Activated T-helper 1 cell treated with anti-CD3 and anti-CD28 coated beads, Interleukin-2, amount 50 U/mL, for 16 hours (primary cell): ENCODE results near the gene CBFA2T2.
"Not testable (repeated sequence)": the region's sequence is repeated elsewhere in the genome, so short reads cannot be mapped to it uniquely, and the experiment has no call there.

Source experiments
- DNase-seq, 2 donors: peaks; one replicate each; pipeline ENCODE4 v3.0.0-alpha.2; 2020; ENCODE audit warnings: low read depth in 1 of 2, low spot score in 1 of 2

CBFA2T2 gene

GRCh38 chr20:33490023-33490933, at the start of gene CBFA2T2:
CBFA2T2 (plus strand) TSS chr20:33490096; CDS start chr20:33490268, 172 bp downstream.
- no peak for DNase-seq

GRCh38 chr20:33440562-33440961, 49.3 kb upstream of the CBFA2T2 start:
- not testable (repeated sequence) for DNase-seq

DNA sequence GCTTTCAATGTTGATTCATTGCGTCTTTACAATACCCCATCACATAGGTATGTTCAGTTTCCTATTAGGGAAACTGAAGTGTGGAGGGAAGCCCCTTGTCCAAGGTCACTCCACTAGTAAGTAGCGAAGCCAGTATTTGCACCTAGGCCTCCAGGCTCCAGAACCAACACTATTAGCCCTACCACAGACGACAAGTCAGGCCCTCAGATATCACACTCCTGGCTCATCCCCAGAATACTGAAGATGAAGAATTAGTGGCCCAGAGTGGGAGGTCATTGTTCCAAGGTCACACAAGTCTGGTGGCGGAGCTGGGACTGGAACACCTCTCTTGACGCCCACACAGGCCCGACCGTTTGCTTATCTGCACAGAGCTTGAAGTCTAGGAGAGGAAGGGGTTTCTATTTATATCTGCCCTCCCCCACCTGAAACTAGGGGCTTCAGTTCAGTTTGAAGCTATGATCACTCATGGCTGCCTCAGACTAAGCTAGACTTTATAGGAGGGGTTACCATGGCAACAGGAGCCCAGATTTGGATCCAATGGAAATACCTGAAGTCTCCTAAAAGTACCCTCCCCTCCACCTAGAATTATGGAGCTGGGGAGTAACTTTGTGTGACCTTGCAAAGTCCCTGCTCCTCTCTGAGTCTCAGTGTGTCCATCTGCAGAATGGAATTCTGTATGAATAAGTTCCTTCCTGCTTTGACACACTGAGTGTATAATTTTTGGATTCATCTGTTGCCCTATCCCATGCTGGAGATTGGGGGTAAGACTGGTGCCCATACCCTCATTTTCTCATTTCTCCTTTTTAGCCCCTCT, 48.5 kb upstream of the CBFA2T2 start:
- DNase-seq: no peak

DNA sequence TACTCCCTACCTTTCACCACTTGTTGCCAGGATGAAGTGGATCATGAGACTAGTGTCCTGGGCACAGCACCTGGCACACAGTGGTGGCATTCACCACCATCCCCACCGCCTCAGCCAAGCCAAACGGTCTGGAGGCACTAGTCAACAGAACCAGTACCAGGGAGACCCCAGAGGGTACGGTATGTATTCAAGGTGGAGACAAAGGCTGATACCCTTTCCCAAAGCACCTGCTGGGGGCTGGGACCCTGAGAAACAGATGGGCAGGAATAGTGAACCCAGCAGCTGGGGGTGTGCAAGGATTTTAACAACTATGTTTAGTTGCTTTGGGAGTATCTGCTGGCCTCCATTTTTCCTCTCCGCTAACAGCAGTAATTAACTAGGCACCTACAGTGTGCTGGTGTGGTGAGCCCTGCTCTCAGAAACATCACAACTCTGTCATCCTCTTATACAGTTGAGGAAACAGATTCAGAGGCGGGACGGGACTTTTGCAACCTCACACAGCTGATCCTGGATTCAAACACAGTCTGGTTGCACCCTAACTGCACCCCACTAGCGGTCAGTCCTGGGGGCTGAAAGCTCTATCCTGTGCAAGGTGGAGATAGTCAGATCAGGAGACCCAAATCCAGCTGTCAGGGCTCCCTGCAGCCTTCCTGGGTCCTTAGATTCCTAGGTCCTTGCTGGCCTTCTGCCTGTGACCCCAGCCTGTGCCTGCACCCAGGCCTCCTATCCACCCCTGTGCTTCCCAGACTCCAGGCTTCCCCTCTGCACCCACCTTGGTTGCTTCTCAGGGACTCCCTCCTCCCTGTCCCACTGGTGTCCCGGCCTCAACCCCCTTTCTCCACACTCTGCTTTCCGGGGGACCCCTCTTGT, 47.5 kb upstream of the CBFA2T2 start:
- no peak for DNase-seq

- DNase-seq: no peak
These were observed 46.8 kb upstream of the CBFA2T2 start for GRCh38 chr20:33443006-33443511.

GRCh38 chr20:33443512-33444239, 46.2 kb upstream of the CBFA2T2 start, which contains the start of gene SNTA1:
SNTA1 (minus strand) TSS chr20:33443763; CDS start chr20:33443620, 143 bp downstream.
- DNase-seq: peak; percentile 81 to 84

- no peak for DNase-seq
These were observed 44.9 kb upstream of the CBFA2T2 start for GRCh38 chr20:33444797-33445560.

DNA sequence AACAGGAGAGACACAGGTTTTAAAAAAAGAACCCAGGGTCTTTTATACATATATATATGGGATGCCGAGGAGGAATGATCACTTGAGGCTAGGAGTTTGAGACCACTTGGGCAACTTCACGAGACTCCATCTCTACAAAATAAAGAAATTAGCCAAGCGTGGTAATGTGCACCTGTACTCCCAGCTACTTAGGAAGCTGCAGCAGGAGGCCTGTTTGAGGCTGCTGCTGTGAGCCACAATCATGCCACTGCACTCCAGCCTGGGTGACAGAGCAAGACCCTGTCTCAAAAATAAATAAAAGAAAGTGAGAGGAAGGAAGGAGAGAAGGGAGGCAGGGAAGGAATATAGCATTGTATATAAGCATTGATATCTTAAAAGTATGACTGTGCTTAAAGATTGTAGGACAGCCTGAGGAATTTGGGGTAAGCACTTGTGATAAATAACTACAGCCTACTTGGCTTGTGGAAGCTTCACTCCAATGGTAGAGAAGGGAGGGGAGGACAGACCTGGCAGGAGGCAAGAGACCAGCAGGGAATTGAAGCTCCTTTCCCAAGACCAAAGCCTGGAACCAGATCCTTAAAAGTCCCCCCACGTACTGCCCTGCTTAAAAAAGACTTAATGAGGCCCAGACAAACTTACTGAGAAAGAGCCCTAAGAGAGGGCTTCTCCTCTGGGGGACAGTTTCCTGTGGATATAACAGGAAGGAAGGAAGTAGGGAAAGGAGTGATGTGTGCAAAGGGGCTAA, 43.8 kb upstream of the CBFA2T2 start:
- DNase-seq: no peak

- no peak for DNase-seq
These were observed 39.0 kb upstream of the CBFA2T2 start for GRCh38 chr20:33450867-33451266.

- DNase-seq: peak; percentile 62 to 69
These were observed 32.8 kb upstream of the CBFA2T2 start for GRCh38 chr20:33456916-33457642.

- DNase-seq: no peak
These were observed 30.3 kb upstream of the CBFA2T2 start for GRCh38 chr20:33459599-33459998.

DNA sequence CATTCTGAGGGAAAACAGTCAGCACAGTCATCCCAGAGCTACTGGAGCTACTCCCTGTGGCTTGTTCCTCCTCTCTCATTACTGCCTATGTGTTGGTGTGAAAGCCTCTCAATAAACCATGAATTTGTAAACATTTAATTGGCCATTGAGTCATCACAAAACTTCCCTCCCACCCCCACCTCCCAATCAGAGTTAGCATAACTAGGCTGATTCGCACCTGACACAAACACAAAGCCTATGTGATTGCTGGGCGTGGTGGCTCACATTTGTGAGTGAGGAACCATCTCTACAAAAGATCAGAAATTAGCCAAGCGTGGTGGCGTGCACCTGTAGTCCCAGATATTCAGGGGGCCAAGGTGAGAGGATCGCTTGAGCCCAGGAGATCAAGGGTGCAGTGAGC, 29.2 kb upstream of the CBFA2T2 start:
- no peak for DNase-seq

- DNase-seq: no peak
These were observed 26.4 kb upstream of the CBFA2T2 start for GRCh38 chr20:33463332-33464101.

DNA sequence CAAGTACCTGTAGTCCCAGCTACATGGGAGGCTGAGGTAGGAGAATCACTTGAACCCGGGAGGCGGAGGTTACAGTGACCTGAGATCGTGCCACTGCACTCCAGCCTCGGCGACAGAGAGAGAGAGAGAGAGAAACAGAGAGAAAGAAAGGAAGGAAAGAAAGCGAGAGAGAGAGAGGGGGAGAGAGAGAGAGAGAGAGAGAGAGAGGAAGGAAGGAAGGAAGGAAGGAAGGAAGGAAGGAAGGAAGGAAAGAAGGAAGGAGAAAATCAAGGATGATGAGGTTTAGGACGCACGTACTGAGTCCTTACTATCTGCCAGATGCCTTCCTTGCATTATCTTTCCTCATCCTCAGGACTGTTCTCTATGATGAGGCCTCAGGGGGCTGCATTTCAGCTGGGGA, 25.1 kb upstream of the CBFA2T2 start:
- DNase-seq: not testable (repeated sequence)

- DNase-seq: no peak
These were observed 24.2 kb upstream of the CBFA2T2 start for GRCh38 chr20:33465481-33466302.

GRCh38 chr20:33466303-33466646, 23.6 kb upstream of the CBFA2T2 start:
- DNase-seq: no peak
